ENCODE measurements around the gene AP2A1. TPM values are rescaled to one million over a fixed set of nuclear protein-coding genes. Genes with fewer than 3 reads are reported as not detected.

AP2A1 gene
- total and polyA plus RNA-seq, 2 donors (not counting 1 experiment from before 2014, with no cell fraction given) = 48.4 to 56.9 TPM

- H3K27ac Mint-ChIP-seq = no peak overlapping the region
- peaks cover 0 to 3% (median 0%) of the 10 kb centered on the region in 3 donors for H3K9me3 ChIP-seq (ENCODE audit: control extremely low read depth in 1 of 3, control insufficient read depth in 2 of 3, insufficient read depth in 1 of 3, low read length in 2 of 3)
- no peaks in the 10 kb centered on the region for H3K27me3 Mint-ChIP-seq
- H3K4me1 ChIP-seq (ENCODE audit: control insufficient read depth in 2 of 2, insufficient read depth in 2 of 2, low read length in 2 of 2) = no peaks in the 10 kb centered on the region
- ChIA-PET POLR2A (no interaction called here), CTCF (no interaction called here)
- DNase-seq (no peak), ATAC-seq (ENCODE audit: low read depth) (no peak)
- intact Hi-C loops (cut with micrococcal nuclease) = no loop called here
- TF ChIP-seq CTCF (IDR thresholded peaks at IDR 0.05) (no peak), EZH2 (IDR thresholded peaks at IDR 0.05; ENCODE audit: borderline replicate concordance, insufficient read depth, low read depth, low read length, poor library complexity, severe bottlenecking) (no peak)
- peaks cover 0 to 75% of the 10 kb centered on the region in 2 experiments for H3K36me3 ChIP-seq (replicated peaks in 1 of 2; ENCODE audit: control extremely low read depth in 1 of 2, control insufficient read depth in 1 of 2, extremely low read depth in 1 of 2, insufficient read depth in 2 of 2, low read length in 1 of 2)
- H3K4me3 Mint-ChIP-seq = no peak overlapping the region
- no peaks in the 10 kb centered on the region for H4K20me1 ChIP-seq (ENCODE audit: control insufficient read depth, insufficient read depth, low read length, poor library complexity, severe bottlenecking)
- no peaks in the 10 kb centered on the region for H3K27me3 ChIP-seq (replicated peaks in 1 of 4; ENCODE audit: control extremely low read depth in 1 of 4, control insufficient read depth in 3 of 4, insufficient read depth in 4 of 4, low read length in 3 of 4)
- no peaks in the 10 kb centered on the region for H3K4me1 Mint-ChIP-seq
- no peak overlapping the region for H3K4me3 ChIP-seq (ENCODE audit: control extremely low read depth in 1 of 5, extremely low read depth in 1 of 5, insufficient read depth in 1 of 5, low read depth in 2 of 5, low read length in 4 of 5)
- H2AFZ ChIP-seq (ENCODE audit: insufficient read depth, low read depth, low read length, poor library complexity, severe bottlenecking) = no peak overlapping the region
- H3K9ac ChIP-seq (ENCODE audit: low read length) = no peak overlapping the region
- WGBS (ENCODE audit: insufficient coverage) = 99% methylated on average over 10 of the region's 10 CpGs
- H3K27ac ChIP-seq (ENCODE audit: low read length in 2 of 2) = no peak overlapping the region
- H3K9me3 Mint-ChIP-seq (ENCODE audit: insufficient read depth) = no peaks in the 10 kb centered on the region
- H3K79me2 ChIP-seq (ENCODE audit: control insufficient read depth, insufficient read depth, low read length) = no peaks in the 10 kb centered on the region
- no peak overlapping the region for H3K4me2 ChIP-seq (replicated peaks; ENCODE audit: low read depth, low read length, poor library complexity, severe bottlenecking)
Measured at GRCh38 chr19:49800771-49801170, 34.0 kb downstream of the AP2A1 start.

- H3K4me1 Mint-ChIP-seq = peaks cover 3% of the 10 kb centered on the region
- H3K4me2 ChIP-seq (replicated peaks; ENCODE audit: low read depth, low read length, poor library complexity, severe bottlenecking) = no peak overlapping the region
- no peak overlapping the region for H3K4me3 ChIP-seq (ENCODE audit: control extremely low read depth in 1 of 5, extremely low read depth in 1 of 5, insufficient read depth in 1 of 5, low read depth in 2 of 5, low read length in 4 of 5)
- H3K9me3 Mint-ChIP-seq (ENCODE audit: insufficient read depth) = no peaks in the 10 kb centered on the region
- H2AFZ ChIP-seq (ENCODE audit: insufficient read depth, low read depth, low read length, poor library complexity, severe bottlenecking) = no peak overlapping the region
- H4K20me1 ChIP-seq (ENCODE audit: control insufficient read depth, insufficient read depth, low read length, poor library complexity, severe bottlenecking) = no peaks in the 10 kb centered on the region
- intact Hi-C loops (cut with micrococcal nuclease) = no loop called here
- no peaks in the 10 kb centered on the region for H3K27me3 ChIP-seq (replicated peaks in 1 of 4; ENCODE audit: control extremely low read depth in 1 of 4, control insufficient read depth in 3 of 4, insufficient read depth in 4 of 4, low read length in 3 of 4)
- H3K27ac Mint-ChIP-seq = peak overlapping the region; percentile 41
- no peaks in the 10 kb centered on the region for H3K27me3 Mint-ChIP-seq
- WGBS (ENCODE audit: insufficient coverage) = 99% methylated on average over 26 of the region's 32 CpGs
- peaks cover 0 to 3% (median 0%) of the 10 kb centered on the region in 3 donors for H3K9me3 ChIP-seq (ENCODE audit: control extremely low read depth in 1 of 3, control insufficient read depth in 2 of 3, insufficient read depth in 1 of 3, low read length in 2 of 3)
- ChIA-PET CTCF (no interaction called here), POLR2A (no interaction called here)
- H3K79me2 ChIP-seq (ENCODE audit: control insufficient read depth, insufficient read depth, low read length) = no peaks in the 10 kb centered on the region
- no peak overlapping the region for H3K4me3 Mint-ChIP-seq
- no peak for ATAC-seq (ENCODE audit: low read depth)
- H3K27ac ChIP-seq (ENCODE audit: low read length in 2 of 2) = no peak overlapping the region
- TF ChIP-seq CTCF (IDR thresholded peaks at IDR 0.05) (no peak), EZH2 (IDR thresholded peaks at IDR 0.05; ENCODE audit: borderline replicate concordance, insufficient read depth, low read depth, low read length, poor library complexity, severe bottlenecking) (no peak)
- H3K4me1 ChIP-seq (ENCODE audit: control insufficient read depth in 2 of 2, insufficient read depth in 2 of 2, low read length in 2 of 2) = peaks cover 0 to under 1% of the 10 kb centered on the region in 2 donors
- H3K36me3 ChIP-seq (replicated peaks in 1 of 2; ENCODE audit: control extremely low read depth in 1 of 2, control insufficient read depth in 1 of 2, extremely low read depth in 1 of 2, insufficient read depth in 2 of 2, low read length in 1 of 2) = peaks cover 0 to 71% of the 10 kb centered on the region in 2 experiments
- H3K9ac ChIP-seq (ENCODE audit: low read length) = no peak overlapping the region
- DNase-seq = no peak
Measured at GRCh38 chr19:49801401-49801888, 34.6 kb downstream of the AP2A1 start.
